ENCODE measurements around the gene TBC1D23. TPM values are rescaled to one million over a fixed set of nuclear protein-coding genes. Genes with fewer than 3 reads are reported as not detected.
"Not testable (repeated sequence)": the region's sequence is repeated elsewhere in the genome, so short reads cannot be mapped to it uniquely, and the experiment has no call there.

TBC1D23 gene
- total RNA-seq, 1 donor from 2014 or later: 35.9 TPM

- H3K9me3 ChIP-seq (replicated peaks): no peaks in the 10 kb centered on the region
- intact Hi-C loops (cut with micrococcal nuclease): no loop called here
- H3K4me1 ChIP-seq: peaks cover 20% of the 10 kb centered on the region
- peak; percentile 90 for DNase-seq
- peaks cover 3% of the 10 kb centered on the region for H3K36me3 ChIP-seq
- H3K27ac ChIP-seq (replicated peaks): peak within 1 kb of the TSS; percentile 94
- peak within 1 kb of the TSS; percentile 81 for H3K4me3 ChIP-seq
- H3K27me3 ChIP-seq (ENCODE audit: low read depth): no peaks in the 10 kb centered on the region
- TF ChIP-seq CTCF (IDR thresholded peaks at IDR 0.05; ENCODE audit: borderline replicate concordance): no peak
These were observed 73.9 kb downstream of the TBC1D23 start, which contains the start of gene NIT2 for GRCh38 chr3:100334488-100335351. NIT2 (plus strand) TSS chr3:100334757; CDS start chr3:100334792, 35 bp downstream.

GRCh38 chr3:100335434-100335833 lies 74.6 kb downstream of the TBC1D23 start:
- intact Hi-C loops (cut with micrococcal nuclease): no loop called here
- no peak for TF ChIP-seq CTCF (IDR thresholded peaks at IDR 0.05; ENCODE audit: borderline replicate concordance)

GRCh38 chr3:100336229-100336628 lies 75.4 kb downstream of the TBC1D23 start:
- H3K27ac ChIP-seq (replicated peaks): peak overlapping the region; percentile 94
- DNase-seq; H3K4me3 ChIP-seq; H3K27me3 ChIP-seq (ENCODE audit: low read depth); H3K9me3 ChIP-seq (replicated peaks); intact Hi-C loops (cut with micrococcal nuclease): not testable (repeated sequence)
- peaks cover 20% of the 10 kb centered on the region for H3K4me1 ChIP-seq
- H3K36me3 ChIP-seq: peaks cover 17% of the 10 kb centered on the region

More at GRCh38 chr3:100335434-100335833, 74.6 kb downstream of the TBC1D23 start:
- H3K4me3 ChIP-seq: peak overlapping the region; percentile 81
- no peak for DNase-seq
- peaks cover 9% of the 10 kb centered on the region for H3K36me3 ChIP-seq
- H3K27ac ChIP-seq (replicated peaks): peak overlapping the region; percentile 94
- no peaks in the 10 kb centered on the region for H3K9me3 ChIP-seq (replicated peaks)
- H3K27me3 ChIP-seq (ENCODE audit: low read depth): no peaks in the 10 kb centered on the region
- H3K4me1 ChIP-seq: peaks cover 20% of the 10 kb centered on the region

- H3K27ac ChIP-seq (replicated peaks): no peak overlapping the region
- H3K4me3 ChIP-seq: no peak overlapping the region
- peaks cover 22% of the 10 kb centered on the region for H3K4me1 ChIP-seq
- H3K36me3 ChIP-seq: peaks cover 41% of the 10 kb centered on the region
- H3K27me3 ChIP-seq (ENCODE audit: low read depth): no peaks in the 10 kb centered on the region
- DNase-seq: no peak
- intact Hi-C loops (cut with micrococcal nuclease): no loop called here
- TF ChIP-seq CTCF (IDR thresholded peaks at IDR 0.05; ENCODE audit: borderline replicate concordance): no peak
- peaks cover 6% of the 10 kb centered on the region for H3K9me3 ChIP-seq (replicated peaks)
These were observed 78.1 kb downstream of the TBC1D23 start for GRCh38 chr3:100338911-100339310.

DNA sequence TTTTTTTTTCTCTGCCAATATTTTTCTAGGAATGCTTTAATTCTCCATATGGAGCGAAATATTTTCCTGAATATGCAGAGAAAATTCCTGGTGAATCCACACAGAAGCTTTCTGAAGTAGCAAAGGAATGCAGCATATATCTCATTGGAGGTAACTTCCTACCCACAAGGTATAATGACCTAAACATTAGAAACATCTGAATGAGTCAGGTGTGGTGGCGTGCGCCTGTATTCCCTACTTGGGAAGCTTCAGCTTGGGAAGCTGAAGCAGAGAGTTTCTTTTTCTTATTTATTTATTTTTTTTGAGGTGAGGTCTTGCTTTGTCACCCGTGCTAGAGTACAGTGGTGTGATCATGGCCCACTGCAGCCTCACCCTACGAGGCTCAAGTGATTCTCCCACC lies 79.0 kb downstream of the TBC1D23 start:
- Histone ChIP-seq H3K4me3 (no peak overlapping the region), H3K27ac (replicated peaks) (no peak overlapping the region), H3K36me3 (peaks cover 41% of the 10 kb centered on the region), H3K9me3 (replicated peaks) (peaks cover 6% of the 10 kb centered on the region), H3K4me1 (peaks cover 23% of the 10 kb centered on the region), H3K27me3 (ENCODE audit: low read depth) (no peaks in the 10 kb centered on the region)
- DNase-seq: no peak
- no peak for TF ChIP-seq CTCF (IDR thresholded peaks at IDR 0.05; ENCODE audit: borderline replicate concordance)
- intact Hi-C loops (cut with micrococcal nuclease): no loop called here

DNA sequence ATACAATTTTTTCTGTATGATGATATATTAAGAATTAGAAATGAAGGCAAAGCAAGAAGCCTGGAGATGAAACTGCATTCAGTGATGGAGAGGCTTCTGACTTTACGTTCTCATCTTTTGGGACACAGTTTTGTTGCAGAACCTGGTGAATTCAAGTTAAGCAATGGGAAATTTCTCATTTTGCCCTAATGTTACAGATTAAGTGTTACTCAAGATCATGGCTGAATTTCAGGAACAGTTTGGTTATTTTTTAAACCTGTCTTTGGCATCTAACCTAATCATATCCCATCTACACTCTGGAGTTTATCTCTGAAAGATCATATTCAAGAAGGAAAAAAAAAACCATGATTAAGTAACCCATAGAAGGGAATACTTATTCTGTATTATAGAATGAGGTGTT lies 79.7 kb downstream of the TBC1D23 start:
- no peak for TF ChIP-seq CTCF (IDR thresholded peaks at IDR 0.05; ENCODE audit: borderline replicate concordance)
- Histone ChIP-seq H3K9me3 (replicated peaks) (peaks cover 6% of the 10 kb centered on the region), H3K36me3 (peaks cover 48% of the 10 kb centered on the region), H3K4me1 (peaks cover 16% of the 10 kb centered on the region), H3K27ac (replicated peaks) (no peak overlapping the region), H3K4me3 (no peak overlapping the region), H3K27me3 (ENCODE audit: low read depth) (no peaks in the 10 kb centered on the region)
- no peak for DNase-seq
- intact Hi-C loops (cut with micrococcal nuclease): no loop called here

Measured in left ventricle myocardium inferior (tissue), 1 donor.